ENCODE results near the gene MEIS2. TPM values are rescaled to one million over a fixed set of nuclear protein-coding genes. Genes with fewer than 3 reads are reported as not detected.
A peak's percentile ranks its signal among the peaks of the same experiment; 100 is the strongest.

The MEIS2 gene
- total and polyA plus RNA-seq, 12 donors, result 21.1 to 64.5 (median 48.5) TPM

DNA sequence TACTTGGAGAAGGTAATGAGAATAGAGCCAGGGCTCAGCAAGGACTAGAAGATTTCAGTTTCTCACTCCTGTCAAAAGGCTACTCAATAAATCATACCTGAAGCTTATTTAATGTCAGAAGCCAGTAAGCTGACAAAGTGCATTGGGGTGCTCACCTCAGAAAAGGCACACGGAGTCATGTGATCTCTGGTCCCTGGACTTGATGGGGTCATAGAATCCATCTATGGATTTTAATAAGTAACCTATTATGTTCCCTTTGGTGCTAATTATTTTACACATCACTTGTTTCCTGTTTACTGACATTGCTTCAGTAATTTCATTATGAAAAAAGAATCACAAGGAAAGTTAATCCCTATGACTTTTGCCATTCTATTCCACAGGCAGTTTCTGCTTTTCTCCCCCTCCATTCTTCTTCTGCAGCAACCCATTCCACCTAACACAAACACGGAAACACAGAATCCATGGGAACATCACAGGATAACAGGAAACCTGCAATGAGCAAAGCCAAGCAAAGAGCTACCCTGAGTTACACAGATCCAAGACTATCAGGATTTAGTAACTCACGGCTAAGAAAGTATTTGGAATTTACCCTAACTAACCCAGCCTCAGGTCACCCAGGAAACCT is 159.6 kb downstream of the MEIS2 start:
- TF ChIP-seq CTCF (IDR thresholded peaks at IDR 0.05), result no peak
- Histone ChIP-seq H3K9me3 (no peaks in the 10 kb centered on the region), H3K27ac (no peak overlapping the region), H3K36me3 (peaks cover 0 to 3% (median 0%) of the 10 kb centered on the region in 9 donors), H3K4me1 (peaks cover 0 to 60% (median 21%) of the 10 kb centered on the region in 9 donors), H3K4me3 (no peak overlapping the region), H3K27me3 (no peaks in the 10 kb centered on the region)
- no peak for ATAC-seq
- WGBS, 2 donors, result 72 to 84% methylated on average over 3 of the region's 3 CpGs
- no peak for DNase-seq
- intact Hi-C loops (cut with DNase I), result no loop called here

DNA sequence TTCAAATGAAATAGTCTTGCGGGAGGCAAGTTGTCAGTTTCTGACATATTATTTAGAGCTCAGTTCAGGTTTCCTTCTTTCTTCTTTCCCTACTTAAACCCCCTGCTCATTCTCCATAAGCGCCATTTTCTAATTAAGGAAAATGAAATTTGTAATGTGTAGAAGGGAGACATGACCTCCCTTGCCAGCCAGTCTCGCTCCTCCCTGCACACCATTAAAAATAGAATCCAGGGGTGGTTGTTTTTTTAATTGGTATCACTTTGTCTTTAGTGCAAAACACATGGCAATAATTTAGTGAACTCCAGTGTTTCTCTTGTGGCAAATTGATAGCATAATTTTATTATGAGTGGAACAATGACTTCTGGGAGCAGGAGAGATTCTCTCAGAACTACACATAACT is 160.1 kb downstream of the MEIS2 start:
- WGBS, 2 donors, result 74 to 76% methylated on average over 3 of the region's 3 CpGs
- no peak for TF ChIP-seq CTCF (IDR thresholded peaks at IDR 0.05)
- no peaks in the 10 kb centered on the region for H3K27me3 ChIP-seq
- intact Hi-C loops (cut with DNase I), result no loop called here
- H3K27ac ChIP-seq, result peak overlapping the region in 1 of 10 donors; percentile 19
- ATAC-seq (peak in 3 of 8 donors; percentile 46 to 52 (median 50)), DNase-seq (no peak)
- no peak overlapping the region for H3K4me3 ChIP-seq
- H3K36me3 ChIP-seq, result peaks cover 0 to 3% (median 0%) of the 10 kb centered on the region in 9 donors
- peaks cover 0 to 60% (median 21%) of the 10 kb centered on the region in 9 donors for H3K4me1 ChIP-seq
- no peaks in the 10 kb centered on the region for H3K9me3 ChIP-seq

- Histone ChIP-seq H3K4me1 (peaks cover 0 to 49% (median 14%) of the 10 kb centered on the region in 9 donors), H3K27me3 (no peaks in the 10 kb centered on the region), H3K36me3 (peaks cover 0 to 3% (median 0%) of the 10 kb centered on the region in 9 donors), H3K4me3 (no peak overlapping the region), H3K27ac (peak overlapping the region in 1 of 10 donors; percentile 2), H3K9me3 (no peaks in the 10 kb centered on the region)
- 57 to 79% methylated on average over 7 of the region's 7 CpGs for WGBS, 2 donors
- DNase-seq (no peak), ATAC-seq (peak in 4 of 8 donors; percentile 28 to 58 (median 47))
- intact Hi-C loops (cut with DNase I), result no loop called here
- TF ChIP-seq CTCF (IDR thresholded peaks at IDR 0.05), result no peak
Observed at GRCh38 chr15:36938764-36939163, 161.6 kb downstream of the MEIS2 start.

GRCh38 chr15:36938131-36938530 is 162.2 kb downstream of the MEIS2 start:
- Histone ChIP-seq H3K9me3 (no peaks in the 10 kb centered on the region), H3K4me1 (peaks cover 0 to 44% (median 14%) of the 10 kb centered on the region in 9 donors), H3K27ac (no peak overlapping the region), H3K36me3 (peaks cover 0 to 3% (median 0%) of the 10 kb centered on the region in 9 donors), H3K4me3 (no peak overlapping the region), H3K27me3 (no peaks in the 10 kb centered on the region)
- no peak for DNase-seq
- no peak for ATAC-seq
- TF ChIP-seq CTCF (IDR thresholded peaks at IDR 0.05), result no peak
- intact Hi-C loops (cut with DNase I), result no loop called here
- 66 to 69% methylated on average over 4 of the region's 4 CpGs for WGBS, 2 donors

Data from heart right ventricle (tissue), 16 donors.